Glutamatergic neuron (in vitro differentiated cells): ENCODE data around the gene ZNF496. TPM values are rescaled to one million over a fixed set of nuclear protein-coding genes. Genes with fewer than 3 reads are reported as not detected.

Experiments used
- DNase-seq: peaks from one replicate; pipeline ENCODE4 v3.0.0; 2022
- H3K27ac Mint-ChIP-seq: one replicate; pipeline ENCODE4 v1.8.0; 2020; ENCODE audit warnings: mild to moderate bottlenecking, mixed read lengths, inconsistent platforms; ENCODE audit not compliant: unreplicated experiment
- H3K27me3 Mint-ChIP-seq: one replicate; pipeline ENCODE4 v1.8.0; 2020; ENCODE audit warnings: mild to moderate bottlenecking, moderate library complexity, mixed read lengths, inconsistent platforms; ENCODE audit not compliant: unreplicated experiment
- H3K36me3 Mint-ChIP-seq: one replicate; pipeline ENCODE4 v1.8.0; 2020; ENCODE audit warnings: mild to moderate bottlenecking, mixed read lengths, inconsistent platforms; ENCODE audit not compliant: unreplicated experiment
- H3K4me1 Mint-ChIP-seq: one replicate; pipeline ENCODE4 v1.8.0; 2020; ENCODE audit warnings: mild to moderate bottlenecking, low read depth, mixed read lengths, inconsistent platforms; ENCODE audit not compliant: unreplicated experiment
- H3K4me3 Mint-ChIP-seq: one replicate; pipeline ENCODE4 v1.8.0; 2020; ENCODE audit warnings: mild to moderate bottlenecking, mixed read lengths, inconsistent platforms; ENCODE audit not compliant: unreplicated experiment
- H3K9me3 Mint-ChIP-seq: one replicate; pipeline ENCODE4 v1.8.0; 2020; ENCODE audit warnings: mild to moderate bottlenecking, moderate library complexity, mixed read lengths, inconsistent platforms; ENCODE audit not compliant: unreplicated experiment
- CTCF ChIP-seq: fragments of 200-600 bp; sonication (generic); IDR thresholded peaks from one replicate; pipeline ENCODE4 v1.5.0; 2021; ENCODE audit not compliant: partially characterized antibody, unreplicated experiment
- total RNA-seq: library from RNA; stranded (reverse); fragmentation: NEBNext Ultra II Directional; extraction: Animal tissue kit (Norgen Biotek cat#: 25700); gene quantifications from one replicate; pipeline ENCODE4 v1.2.1, GENCODE V29; 2021; ENCODE audit not compliant: unreplicated experiment

The ZNF496 gene
- total RNA-seq, 1 donor from 2014 or later, result 60.5 TPM

- TF ChIP-seq CTCF, result no peak
- H3K9me3 Mint-ChIP-seq, result peaks cover 7% of the 10 kb centered on the region
- H3K4me3 Mint-ChIP-seq, result no peak overlapping the region
- H3K4me1 Mint-ChIP-seq, result peaks cover 9% of the 10 kb centered on the region
- H3K27me3 Mint-ChIP-seq, result peaks cover 3% of the 10 kb centered on the region
- DNase-seq, result no peak
- peaks cover 15% of the 10 kb centered on the region for H3K36me3 Mint-ChIP-seq
- peak overlapping the region; percentile 15 for H3K27ac Mint-ChIP-seq
These were observed 34.2 kb downstream of the ZNF496 start for GRCh38 chr1:247297263-247298123.

DNA sequence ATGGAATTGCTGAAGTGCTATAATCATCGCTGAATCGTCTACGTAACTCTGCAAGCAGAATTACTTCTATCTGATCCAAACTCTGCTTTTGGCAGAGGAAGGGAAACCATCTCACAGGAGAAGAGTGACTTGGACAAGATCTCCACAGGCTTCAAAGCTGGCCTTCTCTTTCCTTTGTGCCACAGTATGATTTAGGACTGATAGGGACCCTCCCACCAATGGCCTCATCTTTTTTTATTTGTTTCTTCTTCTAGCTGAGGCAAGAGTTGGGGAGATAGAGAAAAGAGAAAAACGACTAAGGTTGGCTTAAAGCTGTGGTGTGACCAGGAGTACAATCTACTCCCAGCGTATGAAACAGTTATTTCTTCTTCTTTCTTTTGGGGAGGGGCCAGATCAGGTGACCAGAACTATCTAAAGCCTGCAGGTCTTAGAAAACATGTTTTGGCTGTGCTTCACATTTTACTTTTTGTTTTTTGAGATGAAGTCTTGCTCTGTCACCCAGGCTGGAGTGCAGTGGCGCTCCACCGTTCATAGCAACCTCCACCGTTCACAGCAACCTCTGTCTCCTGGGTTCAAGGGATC, 35.0 kb downstream of the ZNF496 start:
- peaks cover 7% of the 10 kb centered on the region for H3K36me3 Mint-ChIP-seq
- peaks cover 5% of the 10 kb centered on the region for H3K27me3 Mint-ChIP-seq

GRCh38 chr1:247295746-247296145, 35.9 kb downstream of the ZNF496 start:
- TF ChIP-seq CTCF, result no peak
- no peak overlapping the region for H3K4me3 Mint-ChIP-seq
- H3K4me1 Mint-ChIP-seq, result peaks cover 14% of the 10 kb centered on the region
- no peak for DNase-seq
- peaks cover 5% of the 10 kb centered on the region for H3K27me3 Mint-ChIP-seq
- H3K9me3 Mint-ChIP-seq, result peaks cover 7% of the 10 kb centered on the region
- H3K27ac Mint-ChIP-seq, result no peak overlapping the region
- H3K36me3 Mint-ChIP-seq, result peaks cover 7% of the 10 kb centered on the region

More for the DNA sequence above, 35.0 kb downstream of the ZNF496 start:
- Mint-ChIP-seq H3K9me3 (peaks cover 8% of the 10 kb centered on the region), H3K4me1 (peaks cover 12% of the 10 kb centered on the region), H3K27ac (no peak overlapping the region), H3K4me3 (no peak overlapping the region)
- TF ChIP-seq CTCF, result no peak
- DNase-seq, result no peak

- Mint-ChIP-seq H3K4me3 (no peak overlapping the region), H3K36me3 (peaks cover 7% of the 10 kb centered on the region), H3K27me3 (peaks cover 5% of the 10 kb centered on the region), H3K4me1 (peaks cover 14% of the 10 kb centered on the region), H3K9me3 (peaks cover 7% of the 10 kb centered on the region), H3K27ac (no peak overlapping the region)
- no peak for DNase-seq
- TF ChIP-seq CTCF, result no peak
These were observed 36.4 kb downstream of the ZNF496 start for GRCh38 chr1:247295274-247295684.

- TF ChIP-seq CTCF, result no peak
- Mint-ChIP-seq H3K4me3 (no peak overlapping the region), H3K27me3 (peaks cover 5% of the 10 kb centered on the region), H3K36me3 (peaks cover 8% of the 10 kb centered on the region), H3K9me3 (peaks cover 8% of the 10 kb centered on the region), H3K27ac (no peak overlapping the region), H3K4me1 (peaks cover 12% of the 10 kb centered on the region)
- no peak for DNase-seq
These were observed 37.4 kb downstream of the ZNF496 start for GRCh38 chr1:247294282-247294681.
